Measurements from ENCODE around the gene FMNL1. TPM values are rescaled to one million over a fixed set of nuclear protein-coding genes. Genes with fewer than 3 reads are reported as not detected.
"Not testable (repeated sequence)": the region's sequence is repeated elsewhere in the genome, so short reads cannot be mapped to it uniquely, and the experiment has no call there.

The FMNL1 gene
- total RNA-seq, 4 donors from 2014 or later = 8.3 to 13.6 (median 8.8) TPM

DNA sequence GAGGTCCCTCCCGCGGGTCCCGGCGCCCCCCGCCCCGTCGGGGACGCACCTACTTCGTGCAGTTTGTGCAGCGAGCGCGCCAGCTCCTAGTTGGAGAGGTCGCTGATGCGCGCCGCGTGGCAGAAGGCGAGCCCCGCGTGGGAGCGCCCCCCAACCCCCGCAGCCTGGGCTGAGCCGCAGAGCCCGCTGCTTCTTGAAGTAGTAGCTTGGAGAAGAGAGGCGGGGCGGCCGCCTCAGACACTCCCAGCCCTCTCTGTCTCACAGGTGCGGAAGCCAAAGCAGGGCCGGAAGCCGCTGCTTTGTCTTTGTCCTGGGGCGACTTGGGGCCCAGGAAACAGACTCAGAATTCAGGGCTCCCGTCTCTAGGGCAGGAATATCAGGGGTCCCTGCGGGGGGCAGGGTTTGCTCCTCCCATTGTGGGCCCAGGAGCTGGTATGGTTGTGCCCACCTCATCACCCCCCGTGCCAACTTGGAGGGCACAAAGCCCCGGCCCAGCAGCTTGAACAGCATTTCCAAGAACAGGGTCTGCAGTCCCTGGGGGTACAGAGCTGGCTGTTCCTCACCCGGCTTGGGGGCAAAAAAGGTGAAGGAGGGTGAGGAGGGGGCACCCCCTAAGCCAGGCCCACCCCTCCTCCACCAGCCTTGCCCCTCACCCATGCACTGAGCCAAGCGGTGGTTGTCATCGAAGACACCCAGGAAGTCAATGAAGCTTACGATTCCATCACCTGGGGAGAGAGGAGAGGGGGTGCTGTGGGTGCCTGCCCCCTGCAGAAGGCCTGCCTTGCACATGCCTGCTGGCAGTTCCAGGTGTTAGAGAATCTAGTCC, 26.7 kb downstream of the FMNL1 start:
- peak overlapping the region; percentile 29 for H3K4me3 ChIP-seq (ENCODE audit: low read depth, poor library complexity, severe bottlenecking)
- TF ChIP-seq POLR2A (IDR thresholded peaks at IDR 0.05) = no peak
- TF ChIP-seq, protein P1, sequence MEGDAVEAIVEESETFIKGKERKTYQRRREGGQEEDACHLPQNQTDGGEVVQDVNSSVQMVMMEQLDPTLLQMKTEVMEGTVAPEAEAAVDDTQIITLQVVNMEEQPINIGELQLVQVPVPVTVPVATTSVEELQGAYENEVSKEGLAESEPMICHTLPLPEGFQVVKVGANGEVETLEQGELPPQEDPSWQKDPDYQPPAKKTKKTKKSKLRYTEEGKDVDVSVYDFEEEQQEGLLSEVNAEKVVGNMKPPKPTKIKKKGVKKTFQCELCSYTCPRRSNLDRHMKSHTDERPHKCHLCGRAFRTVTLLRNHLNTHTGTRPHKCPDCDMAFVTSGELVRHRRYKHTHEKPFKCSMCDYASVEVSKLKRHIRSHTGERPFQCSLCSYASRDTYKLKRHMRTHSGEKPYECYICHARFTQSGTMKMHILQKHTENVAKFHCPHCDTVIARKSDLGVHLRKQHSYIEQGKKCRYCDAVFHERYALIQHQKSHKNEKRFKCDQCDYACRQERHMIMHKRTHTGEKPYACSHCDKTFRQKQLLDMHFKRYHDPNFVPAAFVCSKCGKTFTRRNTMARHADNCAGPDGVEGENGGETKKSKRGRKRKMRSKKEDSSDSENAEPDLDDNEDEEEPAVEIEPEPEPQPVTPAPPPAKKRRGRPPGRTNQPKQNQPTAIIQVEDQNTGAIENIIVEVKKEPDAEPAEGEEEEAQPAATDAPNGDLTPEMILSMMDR (IDR thresholded peaks at IDR 0.05) = no peak
- WGBS, 2 donors = 35 to 39% methylated on average over 14 to 15 of the region's 39 CpGs
- DNase-seq (ENCODE audit: low spot score in 2 of 2) = peak in 1 of 2 donors; percentile 92
- intact Hi-C loops (cut with DNase I; ENCODE audit: low total_unique reads) = no loop called here

DNA sequence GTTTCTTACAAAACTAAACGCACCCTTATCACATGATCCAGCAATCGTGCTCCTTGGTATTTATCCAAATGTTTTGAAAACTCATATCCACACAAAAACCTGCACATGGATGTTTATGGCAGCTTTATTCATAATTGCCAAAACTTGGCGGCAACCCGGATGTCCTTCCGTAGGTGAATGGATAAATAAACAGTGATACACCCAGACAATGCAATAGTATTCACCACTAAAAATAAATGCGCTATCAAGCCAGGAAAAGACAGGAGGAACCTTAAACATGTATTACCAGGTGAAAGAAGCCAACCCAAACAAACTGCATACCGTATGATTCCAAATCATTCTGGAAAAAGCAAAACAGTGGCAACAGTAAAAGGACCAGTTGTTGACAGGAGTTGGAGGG, 30.2 kb downstream of the FMNL1 start:
- TF ChIP-seq, protein P1 (IDR thresholded peaks at IDR 0.05) = no peak
- no peak for DNase-seq (ENCODE audit: low spot score in 2 of 2)
- WGBS, 2 donors = 55 to 68% methylated on average over 7 of the region's 7 CpGs
- no peak overlapping the region for H3K4me3 ChIP-seq (ENCODE audit: low read depth, poor library complexity, severe bottlenecking)
- intact Hi-C loops (cut with DNase I; ENCODE audit: low total_unique reads) = no loop called here

- 92 to 93% methylated on average over 7 of the region's 7 CpGs for WGBS, 2 donors
- DNase-seq (ENCODE audit: low spot score in 2 of 2); intact Hi-C loops (cut with DNase I; ENCODE audit: low total_unique reads); H3K4me3 ChIP-seq (ENCODE audit: low read depth, poor library complexity, severe bottlenecking): not testable (repeated sequence)
These were observed 31.6 kb downstream of the FMNL1 start for GRCh38 chr17:45253237-45253636.

DNA sequence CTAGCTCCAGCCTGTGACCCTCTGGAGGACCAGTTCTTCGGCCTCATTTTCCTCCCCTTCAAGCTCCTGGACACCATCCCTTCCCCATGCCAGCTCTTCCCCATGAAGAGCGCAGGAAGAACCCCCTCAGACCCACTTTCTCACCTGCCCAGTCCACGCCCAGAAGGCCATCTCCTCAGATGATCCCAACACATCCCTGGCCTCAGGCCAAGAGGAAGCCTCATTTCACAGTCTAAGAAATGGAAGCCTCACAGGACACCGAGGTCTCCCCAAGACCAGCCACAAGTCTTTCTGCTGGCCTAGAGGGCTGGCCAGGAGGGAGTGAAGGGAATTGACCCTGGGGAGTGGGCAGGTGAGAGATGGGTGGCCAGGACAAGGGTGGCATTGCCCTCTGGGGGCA, 32.2 kb downstream of the FMNL1 start:
- intact Hi-C loops (cut with DNase I; ENCODE audit: low total_unique reads) = no loop called here
- no peak for TF ChIP-seq POLR2A (IDR thresholded peaks at IDR 0.05)
- TF ChIP-seq, protein P1 (IDR thresholded peaks at IDR 0.05) = no peak
- WGBS, 2 donors = 87 to 93% methylated on average over 4 of the region's 4 CpGs
- H3K4me3 ChIP-seq (ENCODE audit: low read depth, poor library complexity, severe bottlenecking) = no peak overlapping the region
- no peak for DNase-seq (ENCODE audit: low spot score in 2 of 2)

DNA sequence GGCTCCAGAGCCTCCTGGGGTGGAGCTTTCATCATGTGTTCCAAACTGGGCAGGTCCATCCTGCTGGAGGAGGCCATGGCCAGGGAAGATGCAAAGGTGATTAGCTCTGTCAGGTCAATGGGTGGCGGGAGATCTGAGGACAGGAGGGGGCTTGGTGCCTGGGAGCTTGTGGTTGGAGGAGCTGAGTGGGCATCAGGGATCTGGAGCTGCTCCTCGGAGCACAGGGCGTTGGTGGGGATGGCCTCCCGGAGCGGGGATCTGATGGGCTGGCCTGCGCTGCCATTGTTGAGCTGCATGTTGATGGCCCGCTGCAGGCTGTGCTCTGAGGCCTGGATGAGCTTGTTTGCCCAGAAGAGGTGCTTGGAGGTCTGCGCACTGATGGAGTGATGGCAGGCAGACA, 33.7 kb downstream of the FMNL1 start:
- TF ChIP-seq, protein P1 (IDR thresholded peaks at IDR 0.05) = no peak
- no peak for TF ChIP-seq POLR2A (IDR thresholded peaks at IDR 0.05)
- H3K4me3 ChIP-seq (ENCODE audit: low read depth, poor library complexity, severe bottlenecking) = no peak overlapping the region
- intact Hi-C loops (cut with DNase I; ENCODE audit: low total_unique reads) = no loop called here
- DNase-seq (ENCODE audit: low spot score in 2 of 2) = no peak
- 95% methylated on average over 8 of the region's 8 CpGs for WGBS, 2 donors

DNA sequence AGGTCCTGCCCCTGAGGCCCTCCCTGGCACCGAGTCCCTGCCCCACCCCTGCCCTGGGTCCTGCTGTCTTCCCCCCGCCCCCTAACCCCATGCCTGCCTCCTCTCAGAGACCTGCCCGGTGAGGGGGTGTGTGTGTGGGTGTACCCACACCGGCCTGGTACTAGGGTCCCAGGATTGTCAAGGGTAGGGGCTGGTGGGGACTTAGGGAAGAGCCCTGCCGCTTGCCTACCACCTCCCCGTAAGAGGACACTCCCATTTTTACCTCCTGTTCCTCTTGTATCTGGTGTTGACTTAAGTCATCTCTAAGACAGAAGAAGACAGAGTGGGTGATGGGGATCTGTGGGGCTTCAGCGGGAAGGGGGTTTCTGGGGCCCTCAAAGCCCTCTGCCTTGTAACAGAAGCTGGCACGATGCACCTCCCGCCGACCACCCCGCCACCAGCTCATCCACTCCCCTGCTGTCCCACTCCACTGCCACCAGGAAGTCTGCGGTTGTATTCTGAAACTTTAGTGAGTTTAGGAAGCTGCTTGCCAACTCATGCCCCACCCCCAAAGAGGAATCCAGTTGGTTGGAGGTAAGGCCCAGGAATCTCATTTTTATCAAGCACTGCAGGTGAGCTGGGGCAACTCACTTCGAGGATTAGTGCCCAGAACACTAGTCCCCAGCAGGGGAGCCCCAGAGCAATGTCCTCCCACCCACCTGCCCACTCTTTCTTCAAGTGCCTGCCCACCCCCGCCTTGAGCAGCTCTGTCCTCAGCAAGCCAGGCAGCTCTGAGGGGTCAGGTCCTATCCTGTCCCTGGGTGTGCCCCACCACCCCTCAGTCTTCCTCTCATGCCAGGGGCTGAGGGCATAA, 34.7 kb downstream of the FMNL1 start:
- DNase-seq (ENCODE audit: low spot score in 2 of 2) = no peak
- no peak overlapping the region for H3K4me3 ChIP-seq (ENCODE audit: low read depth, poor library complexity, severe bottlenecking)
- intact Hi-C loops (cut with DNase I; ENCODE audit: low total_unique reads) = no loop called here
- TF ChIP-seq POLR2A (IDR thresholded peaks at IDR 0.05) = no peak
- TF ChIP-seq, protein P1 (IDR thresholded peaks at IDR 0.05) = no peak
- 76 to 80% methylated on average over 14 of the region's 14 CpGs for WGBS, 2 donors
